Muscle of leg (tissue), 11 donors: ENCODE results near the gene MYCBPAP. TPM values are rescaled to one million over a fixed set of nuclear protein-coding genes. Genes with fewer than 3 reads are reported as not detected.

Source experiments
- DNase-seq: peaks from one replicate; pipeline ENCODE4 v3.0.0; 2013
- H3K27ac ChIP-seq: one replicate; pipeline ENCODE4 v1.5.1; 2013; ENCODE audit warnings: mild to moderate bottlenecking, low read length, control low read depth
- H3K27me3 ChIP-seq: one replicate; pipeline ENCODE4 v1.6.1; 2013; ENCODE audit warnings: low read length; ENCODE audit not compliant: control insufficient read depth, insufficient read depth
- H3K36me3 ChIP-seq: one replicate; pipeline ENCODE4 v1.6.1; 2013; ENCODE audit warnings: low read length; ENCODE audit not compliant: control insufficient read depth, insufficient read depth
- H3K4me1 ChIP-seq: one replicate; pipeline ENCODE4 v1.6.1; 2013; ENCODE audit warnings: low read length; ENCODE audit not compliant: control insufficient read depth, insufficient read depth
- H3K4me3 ChIP-seq: one replicate; pipeline ENCODE4 v1.5.1; 2013; ENCODE audit warnings: low read length, control low read depth
- H3K9me3 ChIP-seq: replicated peaks from 2 replicates; pipeline ENCODE4 v1.6.1; 2013; ENCODE audit warnings: low read depth, low read length; ENCODE audit not compliant: control insufficient read depth
- WGBS: methylation state at CpG from one replicate; pipeline ENCODE4 v1.1.5; 2013; ENCODE audit warnings: missing lambda C conversion rate; ENCODE audit not compliant: insufficient coverage; 5-methylcytosine and 5-hydroxymethylcytosine counted together
- polyA plus RNA-seq, 8 donors: library from polyadenylated mRNA; unstranded; fragments of 120-200 nt; gene quantifications; one replicate each; pipeline versions ENCODE4 v1.2.1 to v1.2.3, GENCODE V29; 2013; ENCODE audit warnings: inconsistent platforms in 1 of 8, low replicate concordance in 1 of 8; ENCODE audit not compliant: insufficient read length in 8 of 8, insufficient read depth in 1 of 8
- total RNA-seq: library from RNA; stranded (reverse); fragments of 120-200 nt; gene quantifications from one replicate; pipeline ENCODE4 v1.2.4, GENCODE V29; 2013

MYCBPAP gene
- total and polyA plus RNA-seq, 9 donors, result 0.66 to 2.3 (median 0.82) TPM

GRCh38 chr17:50517504-50518383 lies 9.5 kb downstream of the MYCBPAP start:
- DNase-seq, result no peak
- Histone ChIP-seq H3K9me3 (no peaks in the 10 kb centered on the region), H3K4me1 (peaks cover 13% of the 10 kb centered on the region), H3K27ac (no peak overlapping the region), H3K36me3 (no peaks in the 10 kb centered on the region), H3K4me3 (no peak overlapping the region), H3K27me3 (no peaks in the 10 kb centered on the region)
- 74% methylated on average over 6 of the region's 8 CpGs for WGBS

- no peaks in the 10 kb centered on the region for H3K9me3 ChIP-seq
- DNase-seq, result no peak
- H3K4me1 ChIP-seq, result peaks cover 13% of the 10 kb centered on the region
- H3K36me3 ChIP-seq, result no peaks in the 10 kb centered on the region
- H3K27me3 ChIP-seq, result no peaks in the 10 kb centered on the region
- WGBS, result 48% methylated on average over 8 of the region's 13 CpGs
- no peak overlapping the region for H3K4me3 ChIP-seq
- no peak overlapping the region for H3K27ac ChIP-seq
Observed at GRCh38 chr17:50518384-50519023, 10.3 kb downstream of the MYCBPAP start.

GRCh38 chr17:50519141-50519834 lies 11.0 kb downstream of the MYCBPAP start:
- Histone ChIP-seq H3K9me3 (no peaks in the 10 kb centered on the region), H3K27ac (no peak overlapping the region), H3K4me3 (no peak overlapping the region), H3K27me3 (no peaks in the 10 kb centered on the region), H3K36me3 (no peaks in the 10 kb centered on the region), H3K4me1 (peaks cover 13% of the 10 kb centered on the region)
- no peak for DNase-seq
- WGBS, result no CpG with 5 or more reads among the region's 8 CpGs

DNA sequence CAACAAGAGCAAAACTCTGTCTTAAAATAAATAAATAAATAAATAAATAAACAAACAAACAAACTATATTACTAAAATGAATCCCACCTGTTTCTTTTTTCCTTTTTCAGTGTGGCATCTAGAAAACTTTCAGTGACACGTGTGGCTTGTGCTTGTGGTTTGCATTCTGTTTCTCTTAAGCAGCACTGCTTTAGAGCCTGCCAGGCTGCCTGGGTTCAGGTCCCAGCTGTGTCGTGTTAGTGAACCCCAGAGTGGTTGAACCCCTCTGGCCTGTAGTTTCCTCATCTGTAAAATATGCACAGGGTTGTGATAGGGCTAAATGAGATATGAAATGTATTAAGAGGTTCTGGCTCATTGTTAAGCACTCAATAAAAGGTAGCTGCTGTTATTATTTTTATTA lies 12.2 kb downstream of the MYCBPAP start:
- Histone ChIP-seq H3K27me3 (no peaks in the 10 kb centered on the region), H3K27ac (no peak overlapping the region), H3K4me3 (no peak overlapping the region), H3K9me3 (no peaks in the 10 kb centered on the region), H3K36me3 (no peaks in the 10 kb centered on the region), H3K4me1 (peaks cover 13% of the 10 kb centered on the region)
- WGBS, result no CpG with 5 or more reads among the region's 2 CpGs
- DNase-seq, result no peak

GRCh38 chr17:50521514-50521913 lies 13.3 kb downstream of the MYCBPAP start:
- H3K4me3 ChIP-seq, result no peak overlapping the region
- H3K27ac ChIP-seq, result no peak overlapping the region
- H3K36me3 ChIP-seq, result no peaks in the 10 kb centered on the region
- no peaks in the 10 kb centered on the region for H3K27me3 ChIP-seq
- DNase-seq, result no peak
- H3K4me1 ChIP-seq, result peaks cover 13% of the 10 kb centered on the region
- 54% methylated on average over 2 of the region's 2 CpGs for WGBS
- H3K9me3 ChIP-seq, result no peaks in the 10 kb centered on the region

DNA sequence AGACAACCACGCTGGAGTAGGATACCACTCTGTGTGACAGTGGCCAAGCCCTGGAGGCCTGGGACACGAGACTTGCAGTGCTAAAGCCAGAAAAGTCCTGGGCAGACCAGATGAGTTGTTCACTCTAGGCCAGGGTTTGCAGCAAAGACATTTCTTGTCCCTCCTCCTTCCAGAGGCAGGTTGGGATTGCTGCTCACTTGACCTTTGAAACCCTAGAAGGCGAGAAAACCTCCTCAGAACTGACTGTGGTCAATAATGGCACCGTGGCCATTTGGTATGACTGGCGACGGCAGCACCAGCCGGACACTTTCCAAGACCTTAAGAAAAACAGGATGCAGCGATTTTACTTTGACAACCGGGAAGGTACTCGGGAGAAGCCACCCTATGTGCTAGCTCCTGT lies 14.5 kb downstream of the MYCBPAP start:
- WGBS, result 88% methylated on average over 9 of the region's 10 CpGs
- Histone ChIP-seq H3K4me3 (no peak overlapping the region), H3K36me3 (no peaks in the 10 kb centered on the region), H3K27me3 (no peaks in the 10 kb centered on the region), H3K27ac (no peak overlapping the region), H3K9me3 (no peaks in the 10 kb centered on the region), H3K4me1 (peaks cover 15% of the 10 kb centered on the region)
- DNase-seq, result no peak

DNA sequence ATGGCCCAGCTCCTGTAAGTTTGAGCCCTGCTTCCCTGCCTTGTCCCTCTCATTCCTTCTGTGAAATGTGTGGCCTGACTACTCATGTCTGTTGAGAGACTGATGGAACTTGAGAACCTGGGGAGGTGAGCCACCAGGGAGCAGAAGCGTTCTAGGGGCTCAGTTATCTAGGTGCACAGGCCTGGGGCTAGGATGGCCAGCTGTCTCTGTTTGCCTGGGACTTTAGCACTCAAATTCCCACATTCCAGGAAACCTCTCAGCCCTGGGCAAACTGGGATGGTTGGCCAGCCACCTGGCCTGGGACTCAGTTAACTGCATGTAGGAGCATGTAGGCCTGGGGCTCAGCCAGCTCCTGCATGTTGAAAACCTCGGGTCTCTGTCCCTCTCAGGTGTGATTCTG lies 15.0 kb downstream of the MYCBPAP start:
- WGBS, result 50% methylated on average over 2 of the region's 2 CpGs
- Histone ChIP-seq H3K9me3 (no peaks in the 10 kb centered on the region), H3K36me3 (no peaks in the 10 kb centered on the region), H3K4me3 (no peak overlapping the region), H3K4me1 (peaks cover 17% of the 10 kb centered on the region), H3K27me3 (no peaks in the 10 kb centered on the region), H3K27ac (no peak overlapping the region)
- DNase-seq, result no peak

GRCh38 chr17:50524838-50525237 lies 16.6 kb downstream of the MYCBPAP start:
- Histone ChIP-seq H3K9me3 (no peaks in the 10 kb centered on the region), H3K4me3 (no peak overlapping the region), H3K27me3 (peaks cover under 1% of the 10 kb centered on the region), H3K27ac (no peak overlapping the region), H3K4me1 (peaks cover 15% of the 10 kb centered on the region), H3K36me3 (no peaks in the 10 kb centered on the region)
- WGBS, result 82% methylated on average over 15 of the region's 18 CpGs
- DNase-seq, result no peak

- peaks cover 10% of the 10 kb centered on the region for H3K4me1 ChIP-seq
- no peak overlapping the region for H3K4me3 ChIP-seq
- H3K27me3 ChIP-seq, result peaks cover 17% of the 10 kb centered on the region
- DNase-seq, result no peak
- 67% methylated on average over 3 of the region's 5 CpGs for WGBS
- no peaks in the 10 kb centered on the region for H3K9me3 ChIP-seq
- no peaks in the 10 kb centered on the region for H3K36me3 ChIP-seq
- no peak overlapping the region for H3K27ac ChIP-seq
Observed at GRCh38 chr17:50527155-50527762, 19.0 kb downstream of the MYCBPAP start.
